HL-60 (cell line): ENCODE data around the gene MAP3K21.

Experiments used
- DNase-seq, 2 experiments: peaks; one replicate each; pipeline ENCODE4 v3.0.0-alpha.2; 2010 to 2020; ENCODE audit warnings: low read depth in 1 of 2, low spot score in 1 of 2
- H3K27ac ChIP-seq: fragments of 250-450 bp; sonication (Bioruptor Pico); replicated peaks from 2 replicates; pipeline ENCODE4 v1.5.1; 2020; ENCODE audit warnings: mild to moderate bottlenecking, moderate library complexity
- H3K27me3 ChIP-seq: fragments of 250-450 bp; sonication (Bioruptor Pico); 2 replicates; pipeline ENCODE4 v1.5.1; 2021; ENCODE audit warnings: mild to moderate bottlenecking, moderate library complexity; ENCODE audit not compliant: insufficient read depth, poor library complexity, severe bottlenecking
- H3K4me3 ChIP-seq: replicated peaks from 2 replicates; pipeline ENCODE4 v1.5.1; 2011; ENCODE audit warnings: mild to moderate bottlenecking, control low read depth, low read length; ENCODE audit not compliant: insufficient read depth
- GABPA ChIP-seq: IDR thresholded peaks from 2 replicates; pipeline ENCODE4 v1.6.1; 2012; ENCODE audit warnings: low read depth
- POLR2AphosphoS5 ChIP-seq: IDR thresholded peaks from 2 replicates; pipeline ENCODE4 v1.6.1; 2012; ENCODE audit warnings: low read depth
- SPI1 ChIP-seq: IDR thresholded peaks from 2 replicates; pipeline ENCODE4 v1.6.1; 2012; ENCODE audit warnings: low read depth, mild to moderate bottlenecking, borderline replicate concordance
- TF ChIP-seq, protein P1 (sequence below): IDR thresholded peaks from 2 replicates; pipeline ENCODE4 v1.6.1; 2012; ENCODE audit warnings: low read depth; ENCODE audit not compliant: insufficient replicate concordance
- TF ChIP-seq, protein P2 (sequence below): IDR thresholded peaks from one replicate; pipeline ENCODE4 v1.5.1; 2011; ENCODE audit warnings: low read length, control low read depth, inconsistent platforms; ENCODE audit not compliant: insufficient read depth

The MAP3K21 gene

DNA sequence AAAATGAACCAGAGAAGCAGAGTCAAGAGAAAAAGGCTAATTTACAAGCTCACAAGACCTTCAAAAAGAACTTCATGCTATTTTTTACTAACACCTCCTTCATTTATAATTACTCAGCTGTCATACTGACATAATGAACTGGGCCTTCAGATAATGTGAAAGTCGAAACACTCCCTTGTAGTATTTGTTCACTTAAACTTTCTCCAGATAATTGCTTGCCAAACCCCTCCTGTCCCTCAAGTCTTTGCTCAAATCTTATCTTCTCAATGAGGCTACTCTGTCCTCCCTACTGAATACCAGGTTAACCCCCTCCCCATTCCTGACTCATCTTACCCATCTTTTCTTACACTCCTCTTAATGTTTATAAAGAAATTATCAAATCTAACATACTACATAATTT is 11.1 kb upstream of the MAP3K21 start:
- Histone ChIP-seq H3K4me3 (no peak overlapping the region), H3K27ac (no peak overlapping the region), H3K27me3 (peaks cover 8% of the 10 kb centered on the region)
- no peak for DNase-seq
- TF ChIP-seq, protein P1, sequence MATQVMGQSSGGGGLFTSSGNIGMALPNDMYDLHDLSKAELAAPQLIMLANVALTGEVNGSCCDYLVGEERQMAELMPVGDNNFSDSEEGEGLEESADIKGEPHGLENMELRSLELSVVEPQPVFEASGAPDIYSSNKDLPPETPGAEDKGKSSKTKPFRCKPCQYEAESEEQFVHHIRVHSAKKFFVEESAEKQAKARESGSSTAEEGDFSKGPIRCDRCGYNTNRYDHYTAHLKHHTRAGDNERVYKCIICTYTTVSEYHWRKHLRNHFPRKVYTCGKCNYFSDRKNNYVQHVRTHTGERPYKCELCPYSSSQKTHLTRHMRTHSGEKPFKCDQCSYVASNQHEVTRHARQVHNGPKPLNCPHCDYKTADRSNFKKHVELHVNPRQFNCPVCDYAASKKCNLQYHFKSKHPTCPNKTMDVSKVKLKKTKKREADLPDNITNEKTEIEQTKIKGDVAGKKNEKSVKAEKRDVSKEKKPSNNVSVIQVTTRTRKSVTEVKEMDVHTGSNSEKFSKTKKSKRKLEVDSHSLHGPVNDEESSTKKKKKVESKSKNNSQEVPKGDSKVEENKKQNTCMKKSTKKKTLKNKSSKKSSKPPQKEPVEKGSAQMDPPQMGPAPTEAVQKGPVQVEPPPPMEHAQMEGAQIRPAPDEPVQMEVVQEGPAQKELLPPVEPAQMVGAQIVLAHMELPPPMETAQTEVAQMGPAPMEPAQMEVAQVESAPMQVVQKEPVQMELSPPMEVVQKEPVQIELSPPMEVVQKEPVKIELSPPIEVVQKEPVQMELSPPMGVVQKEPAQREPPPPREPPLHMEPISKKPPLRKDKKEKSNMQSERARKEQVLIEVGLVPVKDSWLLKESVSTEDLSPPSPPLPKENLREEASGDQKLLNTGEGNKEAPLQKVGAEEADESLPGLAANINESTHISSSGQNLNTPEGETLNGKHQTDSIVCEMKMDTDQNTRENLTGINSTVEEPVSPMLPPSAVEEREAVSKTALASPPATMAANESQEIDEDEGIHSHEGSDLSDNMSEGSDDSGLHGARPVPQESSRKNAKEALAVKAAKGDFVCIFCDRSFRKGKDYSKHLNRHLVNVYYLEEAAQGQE, result no peak
- TF ChIP-seq, protein P2, sequence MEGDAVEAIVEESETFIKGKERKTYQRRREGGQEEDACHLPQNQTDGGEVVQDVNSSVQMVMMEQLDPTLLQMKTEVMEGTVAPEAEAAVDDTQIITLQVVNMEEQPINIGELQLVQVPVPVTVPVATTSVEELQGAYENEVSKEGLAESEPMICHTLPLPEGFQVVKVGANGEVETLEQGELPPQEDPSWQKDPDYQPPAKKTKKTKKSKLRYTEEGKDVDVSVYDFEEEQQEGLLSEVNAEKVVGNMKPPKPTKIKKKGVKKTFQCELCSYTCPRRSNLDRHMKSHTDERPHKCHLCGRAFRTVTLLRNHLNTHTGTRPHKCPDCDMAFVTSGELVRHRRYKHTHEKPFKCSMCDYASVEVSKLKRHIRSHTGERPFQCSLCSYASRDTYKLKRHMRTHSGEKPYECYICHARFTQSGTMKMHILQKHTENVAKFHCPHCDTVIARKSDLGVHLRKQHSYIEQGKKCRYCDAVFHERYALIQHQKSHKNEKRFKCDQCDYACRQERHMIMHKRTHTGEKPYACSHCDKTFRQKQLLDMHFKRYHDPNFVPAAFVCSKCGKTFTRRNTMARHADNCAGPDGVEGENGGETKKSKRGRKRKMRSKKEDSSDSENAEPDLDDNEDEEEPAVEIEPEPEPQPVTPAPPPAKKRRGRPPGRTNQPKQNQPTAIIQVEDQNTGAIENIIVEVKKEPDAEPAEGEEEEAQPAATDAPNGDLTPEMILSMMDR, result no peak
- TF ChIP-seq SPI1 (no peak), POLR2AphosphoS5 (no peak), GABPA (no peak)

DNA sequence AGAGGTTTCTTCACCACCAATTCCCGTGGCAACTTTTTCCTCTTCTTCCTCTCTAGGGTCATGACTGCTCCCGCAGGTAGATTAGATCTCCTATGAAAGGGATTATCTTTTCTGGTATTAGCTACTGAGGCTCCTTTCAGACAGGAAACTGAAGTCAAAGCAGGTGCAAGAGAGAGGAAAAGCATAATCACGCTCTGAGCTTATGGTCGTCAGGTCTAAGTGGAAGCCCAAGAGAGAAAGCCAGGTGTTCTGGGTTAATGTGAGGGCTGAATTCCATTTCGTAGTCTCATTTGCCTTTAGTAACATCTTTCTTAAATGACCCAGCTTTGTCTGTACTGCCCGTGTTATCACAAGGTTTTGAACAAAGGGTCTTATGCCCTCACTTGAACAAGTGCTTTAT is 8.3 kb upstream of the MAP3K21 start:
- H3K4me3 ChIP-seq, result no peak overlapping the region
- H3K27ac ChIP-seq, result no peak overlapping the region
- DNase-seq, result no peak
- peaks cover 8% of the 10 kb centered on the region for H3K27me3 ChIP-seq
- TF ChIP-seq, protein P2, result no peak
- no peak for TF ChIP-seq GABPA
- TF ChIP-seq SPI1, result no peak
- TF ChIP-seq, protein P1, result no peak
- TF ChIP-seq POLR2AphosphoS5, result no peak

DNA sequence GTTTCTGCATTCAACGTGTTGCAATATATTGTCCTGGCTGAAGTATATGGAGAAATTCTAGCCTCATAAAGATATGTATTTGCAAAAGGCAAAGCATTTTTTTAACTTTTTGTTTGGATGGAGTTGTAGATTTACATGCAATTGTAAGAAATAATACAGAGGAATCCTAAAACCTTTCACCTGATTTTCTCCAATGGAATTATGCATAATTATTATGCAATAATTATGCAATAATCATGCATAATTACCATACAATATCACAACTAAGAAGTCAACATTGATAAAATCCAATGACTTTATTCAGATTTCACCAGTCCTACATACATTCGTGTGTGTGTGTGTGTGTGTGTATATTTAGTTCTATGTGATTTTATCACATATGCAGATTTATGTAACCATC is 7.5 kb upstream of the MAP3K21 start:
- DNase-seq, result no peak
- no peak overlapping the region for H3K27ac ChIP-seq
- no peak overlapping the region for H3K4me3 ChIP-seq
- TF ChIP-seq, protein P2, result no peak
- TF ChIP-seq SPI1 (no peak), POLR2AphosphoS5 (no peak), GABPA (no peak)
- peaks cover 8% of the 10 kb centered on the region for H3K27me3 ChIP-seq

DNA sequence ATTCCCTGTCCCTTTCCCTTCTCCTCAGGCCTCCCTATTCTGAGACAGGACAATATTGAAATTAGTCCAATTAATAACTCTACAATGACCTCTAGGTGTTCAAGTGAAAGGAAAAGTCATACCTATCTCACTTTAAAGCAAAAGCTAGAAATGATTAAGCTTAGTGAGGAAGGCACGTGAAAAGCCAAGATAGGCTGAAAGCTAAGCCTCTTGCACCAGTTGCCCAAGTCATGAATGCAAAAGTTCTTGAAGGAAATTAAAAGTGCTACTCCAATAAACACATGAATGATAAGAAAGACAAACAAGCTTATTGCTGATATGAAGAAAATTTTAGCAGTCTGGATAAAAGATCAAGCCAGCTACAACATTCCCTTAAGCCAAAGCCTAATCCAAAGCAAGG is 3.8 kb upstream of the MAP3K21 start:
- no peaks in the 10 kb centered on the region for H3K27me3 ChIP-seq
- no peak overlapping the region for H3K4me3 ChIP-seq
- no peak for DNase-seq
- TF ChIP-seq, protein P1, result no peak
- TF ChIP-seq POLR2AphosphoS5, result no peak
- TF ChIP-seq SPI1, result no peak
- TF ChIP-seq, protein P2, result no peak
- TF ChIP-seq GABPA, result no peak
- H3K27ac ChIP-seq, result no peak overlapping the region
